OCI-M1 (cell line): ENCODE results near the gene ELAVL1.

Experiments
- DNase-seq: peaks from one replicate; lab custom pipeline; 2025; lab: John Stamatoyannopoulos, UW

ELAVL1 gene

DNA sequence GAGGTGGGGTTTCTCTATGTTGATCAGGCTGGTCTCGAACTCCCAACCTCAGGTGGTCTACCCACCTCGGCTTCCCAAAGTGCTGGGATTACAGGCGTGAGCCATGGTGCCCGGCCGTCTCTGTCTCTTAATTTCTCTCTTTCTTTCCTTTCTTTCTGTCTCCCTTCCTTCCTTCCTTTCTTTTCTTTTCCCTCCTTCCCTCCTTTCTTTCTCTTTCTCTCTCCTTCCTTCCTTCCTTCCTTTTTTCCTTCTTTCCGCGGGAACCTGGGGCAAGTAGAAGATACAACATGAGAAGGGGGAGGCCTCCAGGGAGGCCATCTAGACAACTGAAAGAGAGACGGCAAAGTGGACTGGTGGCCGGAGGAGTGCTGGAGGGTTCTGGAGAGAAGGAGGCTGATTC lies 15.2 kb upstream of the ELAVL1 start:
- no peak for DNase-seq

DNA sequence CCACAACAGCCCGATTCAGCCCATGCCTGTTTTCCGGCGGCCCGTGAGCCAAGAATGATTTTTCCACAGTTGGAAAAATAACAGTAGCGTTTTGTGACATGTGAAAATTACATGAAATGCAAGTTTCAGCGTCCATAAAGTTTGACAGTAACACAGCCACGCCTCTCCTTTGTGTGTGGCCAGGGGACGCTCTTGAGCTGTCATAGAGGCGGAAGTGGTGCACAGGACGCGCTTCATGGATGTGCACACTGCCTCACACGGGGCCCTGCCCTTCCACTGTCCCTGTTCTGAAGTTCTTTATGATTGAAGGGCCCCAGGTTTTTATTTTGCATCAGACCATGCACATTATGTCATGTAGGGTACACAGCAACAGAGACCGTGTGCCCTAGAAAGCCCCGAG lies 12.4 kb upstream of the ELAVL1 start:
- DNase-seq: peak; percentile 89

DNA sequence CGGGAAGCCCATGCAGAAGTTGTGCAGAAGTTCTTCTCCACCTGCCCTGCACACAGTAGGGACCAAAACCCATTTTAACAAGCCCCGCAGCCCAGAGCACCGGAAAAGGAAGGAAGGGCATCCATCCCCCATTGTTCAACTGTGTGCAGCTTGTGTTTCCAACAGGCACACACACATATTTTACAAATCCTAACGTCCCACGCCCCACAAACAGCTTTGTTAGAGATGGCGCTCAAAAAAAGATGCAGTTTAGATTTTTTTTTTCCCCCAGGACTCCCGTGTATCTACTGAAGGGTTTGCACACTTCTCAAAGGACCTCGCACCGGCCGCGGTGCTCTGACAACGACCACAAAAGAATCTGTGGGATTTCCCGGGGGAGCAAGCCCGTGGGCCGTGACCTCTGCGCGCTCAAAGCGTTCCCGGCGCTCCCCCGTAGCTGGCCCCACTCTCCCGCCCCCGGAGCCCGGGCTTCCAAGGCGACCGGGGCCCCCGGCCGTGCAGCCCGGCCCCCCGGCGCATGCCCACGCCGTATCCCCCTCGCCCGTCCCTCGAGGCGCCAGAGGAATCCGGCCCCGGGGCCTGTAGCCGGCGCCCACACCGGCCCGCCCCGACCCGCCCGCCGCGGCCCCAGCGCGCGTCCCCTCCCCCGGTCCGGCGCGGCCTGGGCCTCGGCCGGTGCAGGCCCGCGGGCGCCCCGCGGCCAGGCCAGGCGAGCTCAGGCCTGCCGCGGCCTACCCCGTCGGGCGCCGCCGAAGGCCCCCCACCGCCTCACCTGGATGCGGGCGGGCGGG lies 523 bp downstream of the ELAVL1 start:
- peak; percentile 62 for DNase-seq

DNA sequence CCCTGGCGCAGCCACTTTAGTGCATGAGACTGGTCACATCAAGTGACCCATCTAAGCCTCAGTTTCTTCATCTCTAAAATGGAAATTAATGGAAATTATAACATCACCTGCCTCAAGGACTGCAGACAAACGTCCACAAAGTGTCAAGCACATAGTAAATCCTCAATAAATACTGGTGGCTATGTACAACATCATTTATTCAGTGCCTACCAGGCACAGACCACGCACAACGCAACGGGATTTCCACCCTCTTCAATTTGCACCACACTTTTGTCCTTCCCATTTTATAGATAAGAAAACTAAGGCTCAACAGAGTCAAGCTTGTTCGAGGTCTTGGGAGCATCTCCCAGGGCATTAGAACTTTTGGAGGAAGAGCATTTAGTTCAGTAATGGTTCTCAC lies 1.4 kb downstream of the ELAVL1 start:
- DNase-seq: no peak

DNA sequence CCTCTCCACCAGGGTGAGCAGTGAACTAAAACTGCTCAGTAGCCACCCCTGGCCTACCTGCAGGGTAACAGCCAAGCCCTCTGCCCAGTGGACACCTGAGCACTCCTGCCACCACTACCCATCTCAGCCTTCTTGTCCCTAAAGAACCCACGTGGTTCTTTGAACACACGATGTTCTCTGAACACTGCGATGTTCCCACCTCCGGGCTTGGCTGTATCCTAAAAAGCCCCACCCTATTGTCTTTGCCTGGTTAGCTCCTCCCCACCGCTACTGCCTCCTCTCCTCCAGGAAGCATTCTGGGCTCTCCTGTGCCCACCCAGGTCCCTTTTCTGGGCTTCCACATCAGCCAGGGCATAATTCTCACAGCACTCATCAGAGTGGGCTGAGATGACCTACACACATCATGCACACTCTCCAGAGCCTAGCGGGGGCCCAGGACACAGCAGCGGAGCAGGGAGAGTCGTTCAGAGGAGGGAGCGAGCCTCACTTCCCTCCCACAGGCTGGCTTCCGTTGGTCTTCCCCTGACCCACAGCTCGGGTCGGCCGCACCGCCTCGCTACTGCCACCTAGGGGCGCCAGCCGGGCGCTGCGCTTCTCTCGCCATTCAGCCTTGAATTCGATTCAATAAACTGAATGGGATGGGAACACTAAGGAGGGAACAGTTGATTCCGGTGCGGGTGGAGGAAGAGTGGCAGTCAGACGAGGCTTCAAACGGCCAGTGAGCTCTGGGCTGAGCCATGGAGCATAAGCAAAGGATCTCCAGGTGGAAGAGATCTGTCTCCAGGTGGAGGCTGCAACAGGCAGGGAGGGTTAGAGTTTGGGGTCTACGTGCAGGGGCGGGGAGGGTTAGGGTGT lies 3.2 kb downstream of the ELAVL1 start:
- DNase-seq: peak; percentile 99

DNA sequence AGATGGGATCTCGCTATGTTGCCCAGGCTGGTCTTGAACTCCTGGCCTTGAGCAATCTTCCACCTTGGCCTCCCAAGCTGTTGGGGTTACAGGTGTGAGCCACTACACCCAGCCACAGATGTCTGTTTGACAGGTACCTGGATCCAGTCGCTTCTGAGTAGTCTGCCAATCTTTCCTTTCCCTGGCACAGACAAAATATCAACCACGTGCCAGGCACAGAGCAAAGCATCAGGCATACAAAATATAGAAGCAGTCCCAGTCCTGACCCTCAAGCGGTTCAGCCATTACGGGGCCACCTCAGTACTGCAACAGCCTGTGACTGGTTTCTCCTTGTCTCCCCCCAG lies 3.8 kb downstream of the ELAVL1 start:
- no peak for DNase-seq

DNA sequence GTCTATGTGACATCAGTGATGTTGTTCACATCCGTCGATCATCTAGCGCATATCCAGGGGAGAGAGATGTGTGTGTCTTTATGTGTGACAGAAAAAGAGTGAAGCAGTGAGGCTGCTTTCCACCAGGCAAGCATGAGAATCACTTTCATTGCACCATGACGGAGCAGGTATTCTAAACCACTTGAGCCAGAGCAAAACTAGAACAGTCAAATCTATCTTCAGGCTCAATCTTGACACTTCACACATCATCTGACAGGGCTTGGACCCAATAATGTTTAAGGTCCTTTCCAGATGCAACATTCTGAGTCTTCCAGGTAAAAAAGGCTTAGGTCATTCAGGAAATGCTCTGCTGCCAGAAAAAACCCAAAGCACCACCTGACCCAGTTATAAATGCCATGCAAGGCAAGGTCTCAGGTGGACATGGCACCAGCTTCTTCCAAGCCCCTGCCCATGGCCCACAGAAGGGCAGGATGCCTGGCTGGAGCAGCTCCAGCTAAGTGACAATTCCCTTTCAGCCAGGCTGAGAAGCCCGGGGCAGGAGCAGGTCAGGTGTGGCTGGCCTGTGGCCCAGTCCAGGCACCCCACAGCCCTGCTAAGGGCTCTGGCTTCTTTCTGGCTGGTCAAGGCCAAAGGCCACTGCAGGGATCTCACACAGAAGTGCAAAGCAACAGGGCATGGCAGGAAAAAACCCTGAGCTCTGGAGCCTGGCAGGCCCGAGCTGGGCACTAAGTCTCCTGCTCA lies 5.0 kb downstream of the ELAVL1 start:
- DNase-seq: no peak

DNA sequence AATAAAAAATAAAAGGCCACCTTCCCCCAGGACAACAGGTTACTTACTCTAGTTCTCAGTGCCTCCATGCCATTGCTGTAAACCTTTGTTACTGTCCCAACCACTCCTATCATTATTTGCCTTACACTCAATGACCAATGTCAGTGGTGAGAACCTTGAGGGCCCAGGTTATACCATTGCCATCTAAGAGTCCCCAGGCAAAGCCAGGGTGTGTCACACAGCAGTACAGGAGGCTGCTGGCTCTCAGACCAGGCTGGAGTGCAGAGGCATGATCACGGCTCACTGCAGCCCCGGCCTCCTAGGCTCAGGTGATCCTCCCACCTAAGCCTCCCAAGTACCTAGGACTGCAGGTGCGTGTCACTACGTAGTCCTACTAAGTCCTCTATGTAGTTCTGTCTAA lies 6.1 kb downstream of the ELAVL1 start:
- DNase-seq: no peak

DNA sequence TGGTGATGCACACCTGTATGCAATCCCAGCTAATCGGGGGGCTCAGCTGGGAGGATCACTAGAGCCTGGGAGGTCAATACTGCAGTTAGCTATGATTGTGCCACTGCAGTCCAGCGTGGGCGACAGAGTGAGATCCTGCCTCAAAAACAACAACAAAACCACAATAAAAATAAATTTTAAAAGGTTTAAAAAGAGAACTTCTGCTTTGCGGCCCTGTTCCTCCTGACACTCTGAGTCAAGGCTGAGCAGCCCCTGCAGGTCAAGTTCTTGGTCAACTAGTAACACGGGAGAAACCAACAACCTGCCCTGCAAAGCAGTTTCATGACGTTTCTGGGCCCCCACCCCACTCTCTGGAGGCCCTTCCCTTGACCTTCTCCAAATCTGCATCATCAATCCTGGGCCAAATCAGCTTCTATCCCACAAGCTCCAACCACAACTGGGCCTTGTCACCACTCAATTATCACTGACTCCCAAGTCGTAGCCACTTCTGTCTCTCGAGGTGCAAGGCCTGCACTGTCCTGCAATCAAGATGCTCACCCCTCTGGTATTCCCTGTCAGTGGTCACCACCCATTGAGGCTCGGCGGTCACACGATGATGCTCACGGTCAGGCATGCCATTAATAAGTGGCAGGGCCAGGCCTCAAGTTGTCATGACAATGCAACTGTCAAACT lies 7.5 kb downstream of the ELAVL1 start:
- peak; percentile 23 for DNase-seq

DNA sequence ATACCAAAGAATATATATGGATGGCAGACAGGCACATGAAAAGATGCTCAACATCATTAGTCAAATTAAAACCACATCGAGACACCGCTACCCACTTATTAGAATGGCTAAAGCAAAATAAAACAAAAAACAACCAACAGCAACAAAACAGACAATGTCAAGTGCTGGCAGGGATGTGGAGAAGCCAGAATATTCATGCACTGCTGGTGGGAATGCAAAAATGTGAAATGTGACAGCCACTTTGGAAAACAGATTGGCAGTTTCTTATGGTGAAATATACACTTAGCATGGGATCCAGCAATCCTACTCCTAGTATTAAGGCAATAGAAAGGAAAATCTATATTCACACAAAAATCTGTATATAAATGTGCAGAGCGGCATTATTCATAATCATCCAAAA lies 8.6 kb downstream of the ELAVL1 start:
- no peak for DNase-seq

DNA sequence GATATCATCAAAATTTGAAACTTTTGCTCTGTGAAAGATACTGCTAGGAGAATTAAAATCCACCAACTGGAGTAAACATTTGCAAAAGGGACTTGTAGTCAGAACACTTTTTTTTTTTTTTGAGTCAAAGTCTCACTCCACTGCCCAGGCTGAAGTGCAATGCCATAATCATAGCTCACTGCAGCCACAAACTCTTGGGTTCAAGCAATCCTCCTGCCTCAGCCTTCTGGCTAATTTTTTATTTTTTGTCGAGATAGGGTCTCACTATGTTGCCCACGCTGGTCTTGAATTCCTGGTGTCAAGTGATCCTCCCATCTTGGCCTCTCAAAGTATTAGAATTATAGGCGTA lies 9.7 kb downstream of the ELAVL1 start:
- no peak for DNase-seq

DNA sequence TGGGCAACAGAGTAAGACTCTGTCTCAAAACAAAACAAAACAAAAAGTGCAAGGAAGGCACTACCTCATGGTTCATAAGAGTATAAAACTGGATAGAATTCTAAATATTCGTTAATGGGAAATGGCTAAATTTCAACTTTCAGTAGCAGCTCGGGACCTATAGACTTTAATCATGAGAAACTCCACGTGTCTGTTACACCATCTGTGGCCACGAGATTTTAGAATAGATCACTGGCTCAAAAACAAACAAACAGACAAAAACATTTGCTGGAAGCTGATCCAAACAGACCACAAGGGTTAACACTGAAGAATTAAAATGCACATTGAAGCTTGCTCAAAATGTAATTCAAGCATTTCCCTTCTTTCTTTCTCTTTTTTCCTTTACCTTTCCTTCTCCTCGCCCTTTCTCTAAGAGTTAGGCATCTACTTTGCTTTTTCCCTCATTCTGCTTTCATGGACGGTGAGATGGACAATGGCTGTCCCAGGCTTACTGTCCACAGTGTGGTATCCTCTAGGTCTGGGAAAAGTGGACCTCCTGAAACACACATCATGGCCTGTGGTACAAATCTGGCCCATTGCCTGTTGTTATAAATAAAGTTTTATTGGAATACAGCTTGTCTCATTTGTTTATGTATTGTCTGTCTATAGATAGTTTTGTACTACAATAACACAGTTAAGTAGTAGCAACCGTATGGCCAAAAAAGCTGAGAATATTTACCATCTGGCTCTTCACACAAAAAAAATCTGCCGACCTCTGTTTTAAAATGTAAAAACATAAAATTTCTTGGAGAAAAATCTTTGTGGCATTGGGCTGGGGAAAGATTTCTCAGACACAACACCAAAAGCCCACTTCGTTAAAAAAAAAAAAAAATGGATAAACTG lies 10.3 kb downstream of the ELAVL1 start:
- peak; percentile 33 for DNase-seq

DNA sequence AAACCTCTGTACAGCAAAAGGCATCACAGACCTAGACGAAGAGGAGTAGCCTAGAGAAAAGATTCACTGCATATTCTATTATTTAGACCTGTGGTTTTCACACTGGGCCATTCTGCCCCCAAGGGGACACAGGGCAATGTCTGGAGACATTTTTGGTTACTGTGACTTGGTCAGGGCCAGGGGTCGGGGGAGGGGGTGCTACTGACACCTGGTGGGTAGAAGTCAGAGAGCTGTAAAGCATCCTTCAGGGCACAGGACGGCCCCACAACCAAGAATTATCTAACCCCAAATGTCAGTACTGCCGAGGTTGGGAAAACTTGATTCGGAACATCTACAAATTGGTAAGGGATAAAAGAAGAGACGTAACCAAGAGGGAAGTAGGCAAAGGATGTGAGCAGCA lies 11.3 kb downstream of the ELAVL1 start:
- DNase-seq: no peak

DNA sequence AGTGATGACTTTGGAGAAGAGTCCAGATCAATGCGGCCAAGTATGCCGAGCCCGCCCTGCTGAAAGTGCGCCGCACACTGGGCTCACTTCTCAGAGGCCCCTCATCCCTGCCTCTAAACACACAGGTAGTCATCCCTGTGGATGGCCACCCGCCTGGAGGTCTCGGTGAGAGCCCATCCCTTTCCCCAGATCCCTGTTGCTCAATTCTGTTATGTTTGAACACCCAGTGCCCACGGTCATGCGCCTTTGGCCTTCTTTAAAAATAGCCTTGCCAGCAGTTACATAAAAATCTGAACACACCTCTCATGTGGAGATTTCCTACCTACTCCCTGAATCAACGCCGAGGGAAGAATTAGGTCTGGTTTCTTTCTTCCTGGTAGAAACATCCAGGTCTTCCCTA lies 11.9 kb downstream of the ELAVL1 start:
- no peak for DNase-seq

DNA sequence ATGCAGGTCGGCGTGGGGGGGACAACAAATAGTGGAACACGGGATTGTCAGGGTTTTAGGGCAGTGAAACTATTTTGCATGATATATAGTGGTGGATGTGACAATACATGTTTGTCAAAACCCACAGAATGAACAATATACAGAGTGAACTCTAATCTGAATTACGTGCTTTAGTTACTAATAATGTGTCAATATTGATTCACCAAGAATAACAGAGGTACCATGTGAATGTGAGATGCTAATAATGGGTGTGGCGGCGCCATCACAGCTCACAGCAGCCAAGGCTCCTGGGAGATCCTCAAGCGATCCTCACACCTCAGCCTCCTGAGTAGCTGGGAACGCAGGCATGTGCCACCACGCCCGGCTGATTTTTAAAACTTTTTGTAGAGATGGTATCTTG lies 12.9 kb downstream of the ELAVL1 start:
- DNase-seq: no peak

DNA sequence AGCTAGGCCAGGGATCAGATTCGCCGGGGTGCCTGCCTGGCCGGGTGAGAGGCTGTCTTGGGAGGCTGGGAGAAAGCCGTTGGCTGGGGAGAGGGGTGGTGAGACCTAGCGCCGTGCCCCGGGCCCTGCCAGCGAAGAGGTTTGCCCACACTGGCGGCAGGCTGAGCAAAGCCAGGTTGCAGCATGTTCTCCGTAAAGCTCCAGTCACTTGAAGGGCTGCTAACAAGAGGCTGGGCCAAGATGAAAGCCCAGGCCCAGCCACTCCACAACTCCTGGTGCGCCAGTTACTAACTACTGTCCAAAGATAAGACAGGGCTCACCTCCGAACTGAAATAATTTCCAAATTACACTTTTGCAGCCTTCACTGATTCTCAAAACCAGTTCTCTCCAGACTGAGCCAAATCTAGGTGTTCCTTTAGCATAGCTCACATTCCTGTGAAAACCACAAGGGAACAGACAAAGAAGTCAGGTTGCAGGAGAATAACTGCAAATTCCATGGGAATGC lies 16.3 kb downstream of the ELAVL1 start:
- DNase-seq: no peak

DNA sequence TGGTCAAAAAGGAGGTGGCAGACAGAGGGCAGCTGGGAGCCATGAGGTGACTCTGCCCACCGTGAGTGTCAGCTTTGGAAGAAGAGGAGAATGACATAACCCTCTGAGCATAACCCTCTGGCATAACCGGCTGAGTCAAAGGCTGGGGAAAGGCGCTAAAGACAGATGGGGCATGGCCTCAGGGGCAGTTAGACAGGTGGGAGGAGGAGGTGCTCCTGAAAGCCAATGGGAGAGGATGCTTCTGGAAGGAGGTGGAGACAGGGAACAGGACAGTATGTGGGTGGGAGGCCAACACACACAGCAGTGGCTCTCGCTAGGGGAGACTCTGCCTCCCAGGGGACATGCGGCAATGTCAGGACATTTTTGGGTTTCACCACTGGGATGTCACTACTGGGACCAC lies 17.1 kb downstream of the ELAVL1 start:
- no peak for DNase-seq

DNA sequence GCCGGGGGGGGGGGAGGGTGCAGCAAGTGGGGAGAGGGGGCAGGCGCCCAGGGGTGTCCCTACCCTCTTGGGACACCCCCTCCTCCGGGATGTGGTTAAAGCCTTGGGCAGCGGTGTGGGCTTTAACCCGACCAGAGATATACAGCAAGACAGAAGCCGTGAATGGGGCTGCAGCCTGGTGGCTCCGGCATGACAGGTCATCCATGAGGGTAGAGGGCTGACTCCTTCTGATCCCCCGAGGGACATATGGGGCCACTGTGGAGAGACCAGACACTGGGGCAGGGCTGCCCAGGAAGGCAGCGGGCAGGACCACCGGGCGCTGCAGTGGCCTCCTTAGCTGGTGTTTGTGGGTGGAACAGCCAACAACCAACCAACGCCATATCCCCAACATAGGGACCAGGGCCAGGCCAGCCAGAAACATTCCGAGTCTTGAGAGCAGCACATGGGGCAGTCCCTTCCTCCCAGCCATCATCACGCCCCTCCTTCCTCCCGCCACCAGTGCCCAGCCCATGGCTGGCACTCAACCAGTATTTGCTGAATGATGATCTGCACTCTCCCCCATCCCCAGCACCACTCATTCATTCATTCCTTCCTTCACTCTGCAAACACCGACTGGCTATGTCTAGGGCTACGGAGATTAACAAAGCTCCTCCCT lies 18.2 kb downstream of the ELAVL1 start:
- DNase-seq: no peak

DNA sequence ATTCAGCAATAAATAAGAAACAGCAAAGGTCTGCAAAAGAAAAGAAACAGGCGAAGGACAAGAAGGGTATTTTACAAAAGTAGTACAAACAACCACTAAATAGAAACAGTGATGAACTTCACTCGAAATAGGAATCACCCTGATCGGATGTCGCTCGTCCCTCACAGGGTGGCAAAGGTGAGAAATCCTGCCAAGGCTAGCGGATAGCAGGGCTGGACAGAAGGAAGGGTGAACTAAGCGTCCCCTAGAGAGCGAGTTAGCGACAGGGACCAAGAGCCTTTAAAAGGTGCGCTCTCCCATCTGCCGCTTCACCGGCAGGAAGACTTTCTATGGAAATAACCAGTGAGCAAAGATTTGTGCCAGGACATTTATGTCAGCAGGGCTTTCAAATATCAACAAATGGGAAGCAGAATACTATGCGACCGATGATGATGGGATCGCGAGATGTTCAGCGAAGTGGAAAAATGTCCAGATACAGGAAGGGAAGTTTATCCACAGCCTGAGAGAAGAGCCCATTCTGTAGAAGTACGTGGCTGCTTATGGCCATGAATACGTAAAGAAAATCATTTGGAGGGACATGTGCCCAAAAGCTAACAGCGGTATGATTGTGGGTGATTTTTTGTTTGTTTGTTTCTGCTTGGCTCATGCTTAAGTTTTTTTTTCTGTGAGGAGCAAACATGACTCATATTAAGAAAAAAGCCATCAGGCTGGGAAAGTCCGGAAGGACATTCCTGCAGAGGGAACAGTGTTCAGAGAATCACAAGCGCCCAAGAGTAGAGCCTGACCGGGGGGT lies 18.9 kb downstream of the ELAVL1 start:
- DNase-seq: no peak

DNA sequence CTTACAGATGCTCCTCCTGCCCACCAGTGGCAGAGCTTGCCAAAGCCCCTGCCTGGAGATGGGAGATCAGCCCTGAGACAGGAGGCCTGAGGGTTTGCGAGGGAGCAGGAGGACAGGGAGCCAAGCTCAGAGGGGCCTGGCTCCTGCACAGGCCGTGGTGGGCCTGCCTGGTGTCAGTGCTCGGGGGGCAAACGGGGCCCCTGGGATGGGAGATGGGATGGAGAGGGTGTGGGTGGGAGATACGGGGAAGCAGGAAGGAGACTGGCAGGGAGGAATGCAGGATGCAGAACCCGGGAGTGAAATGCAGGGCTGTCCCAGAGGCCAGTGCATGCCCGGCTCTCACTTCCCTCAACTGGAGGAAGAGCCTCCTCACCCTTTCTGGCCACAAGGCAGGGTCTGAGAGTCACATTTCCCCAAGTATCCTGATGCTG lies 19.9 kb downstream of the ELAVL1 start:
- no peak for DNase-seq
